ENCODE measurements around the gene PDE11A.

The PDE11A gene

DNA sequence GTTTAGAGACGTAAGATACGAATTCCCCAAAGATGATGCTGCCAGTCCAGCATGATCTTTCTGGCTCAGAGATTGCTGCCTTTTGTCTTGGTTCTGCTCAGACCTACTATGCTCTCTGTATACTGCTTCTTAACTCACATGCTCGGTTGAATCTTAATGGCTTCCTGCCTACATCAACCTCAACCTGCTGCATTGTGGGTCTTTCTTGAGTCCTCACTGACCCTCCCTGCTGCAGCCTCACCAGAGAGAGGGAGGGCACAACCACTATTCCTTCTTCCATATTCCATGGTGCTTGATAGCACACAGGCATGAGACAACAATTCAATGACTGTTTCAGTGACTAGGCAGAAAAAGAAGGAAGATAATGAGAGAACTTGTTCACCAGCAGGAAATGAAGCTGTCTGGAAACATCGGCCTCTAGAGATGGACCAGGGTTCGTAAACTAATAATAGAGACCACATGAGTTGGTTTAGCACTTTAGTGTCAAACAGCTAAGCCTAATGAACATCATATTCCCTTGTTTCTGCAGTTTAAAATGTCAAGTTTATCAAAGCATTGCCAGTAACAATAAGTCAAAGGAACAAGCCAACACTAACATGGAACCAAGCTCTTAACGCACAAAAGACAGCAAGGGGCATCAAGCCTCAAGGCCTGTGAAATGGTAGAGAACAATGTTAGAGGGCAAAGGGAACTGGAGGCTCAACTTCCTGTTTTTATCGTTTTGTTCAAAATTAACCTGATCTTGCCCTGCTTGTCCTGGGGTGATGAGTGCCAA is 333.9 kb downstream of the PDE11A start:
- Mint-ChIP-seq H3K4me3 (no peak overlapping the region), H3K4me1 (peaks cover 6% of the 10 kb centered on the region), H3K27ac (no peak overlapping the region), H3K9me3 (no peaks in the 10 kb centered on the region), H3K27me3 (peaks cover 34% of the 10 kb centered on the region)
- no peak for DNase-seq
- ATAC-seq: no peak

DNA sequence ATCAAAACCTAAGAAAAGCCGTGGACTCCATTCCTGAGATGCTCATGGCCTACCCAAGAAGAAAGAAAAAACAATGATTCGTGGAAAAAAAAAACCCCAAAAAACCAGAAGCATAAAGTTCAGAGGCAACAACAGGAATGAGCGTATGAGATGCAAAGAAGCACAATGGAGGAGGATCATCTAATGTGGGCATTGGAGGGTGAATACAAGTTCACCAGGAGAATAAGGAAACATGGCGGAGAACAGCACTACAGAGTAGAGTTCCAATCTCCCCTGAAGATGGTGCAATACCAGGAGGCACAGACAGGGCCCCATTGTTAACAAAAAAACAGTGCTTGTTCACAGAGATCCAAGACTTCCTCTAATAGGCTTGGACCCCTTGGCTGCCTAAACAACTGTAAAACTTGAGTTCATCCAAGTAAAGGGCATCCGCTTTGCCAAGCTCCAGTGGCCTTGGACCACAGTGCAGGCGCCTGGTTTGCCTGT is 337.2 kb downstream of the PDE11A start:
- Mint-ChIP-seq H3K4me3 (no peak overlapping the region), H3K4me1 (peaks cover 12% of the 10 kb centered on the region), H3K9me3 (no peaks in the 10 kb centered on the region), H3K27ac (no peak overlapping the region), H3K27me3 (peaks cover 28% of the 10 kb centered on the region)
- ATAC-seq (no peak), DNase-seq (no peak)

DNA sequence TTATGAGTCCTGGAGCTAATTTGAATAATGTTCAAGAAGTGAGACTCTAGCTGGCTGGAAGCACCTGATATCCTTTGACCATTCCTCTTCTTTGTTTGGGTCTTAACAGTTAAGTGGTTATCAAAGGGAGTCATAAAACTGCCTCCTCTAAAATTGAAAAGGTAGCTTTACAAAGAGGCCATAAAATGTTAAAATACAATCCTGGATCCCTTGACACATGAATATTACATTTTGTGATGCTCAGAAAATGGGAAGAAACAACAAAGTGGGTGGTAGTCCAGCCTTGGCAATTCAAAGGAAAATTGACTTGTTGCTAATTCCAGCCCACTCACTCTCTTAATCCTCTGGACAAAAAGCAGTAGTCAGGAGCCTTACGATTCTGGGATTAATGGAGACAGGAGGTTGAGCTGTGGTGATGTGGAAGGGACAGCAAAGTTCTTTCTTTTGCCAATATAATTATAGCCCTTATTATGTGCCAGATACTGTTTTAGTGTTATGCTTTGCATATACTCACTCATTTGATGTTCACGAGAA is 339.2 kb downstream of the PDE11A start:
- Mint-ChIP-seq H3K27me3 (peaks cover 40% of the 10 kb centered on the region), H3K4me1 (peaks cover 12% of the 10 kb centered on the region)

GRCh38 chr2:177731384-177731783 is 341.2 kb downstream of the PDE11A start:
- Mint-ChIP-seq H3K4me3 (no peak overlapping the region), H3K9me3 (no peaks in the 10 kb centered on the region), H3K27ac (no peak overlapping the region), H3K27me3 (peaks cover 50% of the 10 kb centered on the region), H3K4me1 (peaks cover 12% of the 10 kb centered on the region)
- no peak for ATAC-seq
- no peak for DNase-seq

More for the DNA sequence above, 339.2 kb downstream of the PDE11A start:
- H3K4me3 Mint-ChIP-seq: no peak overlapping the region
- no peaks in the 10 kb centered on the region for H3K9me3 Mint-ChIP-seq
- ATAC-seq (no peak), DNase-seq (no peak)
- H3K27ac Mint-ChIP-seq: no peak overlapping the region

DNA sequence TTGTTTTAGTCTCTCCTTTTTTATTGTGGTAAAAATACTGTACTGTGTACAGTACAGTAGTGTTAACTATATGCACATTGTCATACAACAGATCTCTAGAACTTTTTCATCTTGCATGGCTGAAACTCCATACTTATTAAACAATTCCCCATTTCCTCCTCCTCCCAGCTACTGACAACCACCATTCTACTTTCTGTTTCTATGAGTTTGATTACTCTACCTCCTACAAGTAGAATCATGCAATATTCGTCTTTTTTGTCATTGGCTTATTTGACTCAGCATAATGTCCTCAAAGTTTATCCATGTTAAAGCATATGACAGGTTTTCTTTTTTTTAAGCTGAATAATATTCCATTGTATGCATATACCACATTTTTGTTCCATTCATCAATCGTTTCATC is 341.8 kb downstream of the PDE11A start:
- no peaks in the 10 kb centered on the region for H3K9me3 Mint-ChIP-seq
- no peak overlapping the region for H3K4me3 Mint-ChIP-seq
- peaks cover 48% of the 10 kb centered on the region for H3K27me3 Mint-ChIP-seq

DNA sequence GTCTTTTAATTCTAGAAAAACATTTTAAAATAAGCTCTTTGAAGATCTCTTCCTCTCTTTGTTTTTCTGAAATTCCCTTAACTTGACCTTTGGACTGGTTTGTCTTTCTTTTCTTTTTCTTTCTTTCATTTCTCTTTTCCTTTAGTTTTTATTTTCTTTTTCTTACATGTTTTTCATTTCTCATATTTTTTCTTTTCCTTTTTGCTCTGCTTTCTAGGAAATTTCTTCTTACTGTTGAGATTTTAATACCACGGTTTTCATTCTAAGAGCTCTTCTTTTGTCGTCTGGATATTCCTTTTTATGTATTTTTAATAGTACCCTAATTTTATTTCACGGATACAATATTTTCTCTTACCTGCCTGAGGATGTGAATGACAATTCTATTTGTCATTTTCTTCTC is 342.2 kb downstream of the PDE11A start:
- Mint-ChIP-seq H3K4me3 (no peak overlapping the region), H3K4me1 (peaks cover 12% of the 10 kb centered on the region), H3K27me3 (peaks cover 48% of the 10 kb centered on the region), H3K27ac (peak overlapping the region in 1 of 2 donors; percentile 5), H3K9me3 (no peaks in the 10 kb centered on the region)
- DNase-seq (no peak), ATAC-seq (no peak)

More for the DNA sequence above, 341.8 kb downstream of the PDE11A start:
- Mint-ChIP-seq H3K27ac (peak overlapping the region in 1 of 2 donors; percentile 5), H3K4me1 (peaks cover 12% of the 10 kb centered on the region)
- DNase-seq (no peak), ATAC-seq (no peak)

- ATAC-seq: no peak
- peaks cover 38% of the 10 kb centered on the region for H3K27me3 Mint-ChIP-seq
- H3K4me1 Mint-ChIP-seq: peaks cover 12% of the 10 kb centered on the region
- DNase-seq: no peak
- H3K27ac Mint-ChIP-seq: no peak overlapping the region
- no peak overlapping the region for H3K4me3 Mint-ChIP-seq
- no peaks in the 10 kb centered on the region for H3K9me3 Mint-ChIP-seq
Measured at GRCh38 chr2:177728920-177729319, 343.7 kb downstream of the PDE11A start.

DNA sequence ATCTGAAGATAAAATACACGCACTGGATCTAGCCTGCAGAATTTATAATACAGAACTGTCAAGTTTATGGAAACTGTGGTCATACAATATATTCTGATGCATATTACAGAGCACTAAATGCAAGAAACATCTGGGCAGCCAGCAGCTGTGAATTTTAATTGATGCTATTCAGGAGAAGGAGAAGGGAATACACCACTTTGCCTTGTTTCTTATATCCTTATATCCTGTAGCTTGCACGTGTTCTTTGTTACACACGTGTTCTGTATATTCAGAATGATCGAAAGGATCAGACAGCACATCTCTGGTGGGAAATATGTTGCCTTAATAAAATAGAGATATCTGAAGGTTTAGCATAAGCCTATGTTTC is 344.2 kb downstream of the PDE11A start:
- H3K27ac Mint-ChIP-seq: no peak overlapping the region
- H3K27me3 Mint-ChIP-seq: peaks cover 38% of the 10 kb centered on the region
- no peaks in the 10 kb centered on the region for H3K9me3 Mint-ChIP-seq
- ATAC-seq (no peak), DNase-seq (no peak)
- no peak overlapping the region for H3K4me3 Mint-ChIP-seq
- peaks cover 12% of the 10 kb centered on the region for H3K4me1 Mint-ChIP-seq

- Mint-ChIP-seq H3K4me1 (peaks cover 12% of the 10 kb centered on the region), H3K4me3 (no peak overlapping the region), H3K27ac (no peak overlapping the region), H3K27me3 (peaks cover 38% of the 10 kb centered on the region), H3K9me3 (no peaks in the 10 kb centered on the region)
- DNase-seq (no peak), ATAC-seq (no peak)
Measured at GRCh38 chr2:177727577-177728398, 344.8 kb downstream of the PDE11A start.

DNA sequence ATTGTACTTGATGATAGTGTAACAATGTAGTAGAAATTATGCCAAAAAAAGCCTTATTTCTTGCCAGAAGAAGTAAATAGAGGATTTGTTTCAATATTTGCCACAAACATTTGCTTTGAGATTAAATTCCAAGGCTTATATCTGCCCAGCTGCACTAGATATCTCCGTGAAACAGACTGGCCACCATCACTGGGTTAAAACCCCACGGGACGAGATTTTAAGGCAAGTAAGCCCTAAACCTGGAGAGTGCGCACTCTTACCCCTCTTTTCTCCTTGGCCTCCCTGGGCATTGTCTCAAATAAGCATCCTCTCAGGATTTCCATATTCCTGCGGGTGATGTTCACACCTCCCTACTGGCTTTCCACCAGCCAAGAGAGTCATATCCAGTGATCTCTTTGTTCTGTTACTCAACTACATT is 345.6 kb downstream of the PDE11A start:
- H3K27ac Mint-ChIP-seq: no peak overlapping the region
- no peak overlapping the region for H3K4me3 Mint-ChIP-seq
- DNase-seq: no peak
- peaks cover 38% of the 10 kb centered on the region for H3K27me3 Mint-ChIP-seq
- H3K4me1 Mint-ChIP-seq: peaks cover 12% of the 10 kb centered on the region
- ATAC-seq: no peak
- H3K9me3 Mint-ChIP-seq: no peaks in the 10 kb centered on the region

DNA sequence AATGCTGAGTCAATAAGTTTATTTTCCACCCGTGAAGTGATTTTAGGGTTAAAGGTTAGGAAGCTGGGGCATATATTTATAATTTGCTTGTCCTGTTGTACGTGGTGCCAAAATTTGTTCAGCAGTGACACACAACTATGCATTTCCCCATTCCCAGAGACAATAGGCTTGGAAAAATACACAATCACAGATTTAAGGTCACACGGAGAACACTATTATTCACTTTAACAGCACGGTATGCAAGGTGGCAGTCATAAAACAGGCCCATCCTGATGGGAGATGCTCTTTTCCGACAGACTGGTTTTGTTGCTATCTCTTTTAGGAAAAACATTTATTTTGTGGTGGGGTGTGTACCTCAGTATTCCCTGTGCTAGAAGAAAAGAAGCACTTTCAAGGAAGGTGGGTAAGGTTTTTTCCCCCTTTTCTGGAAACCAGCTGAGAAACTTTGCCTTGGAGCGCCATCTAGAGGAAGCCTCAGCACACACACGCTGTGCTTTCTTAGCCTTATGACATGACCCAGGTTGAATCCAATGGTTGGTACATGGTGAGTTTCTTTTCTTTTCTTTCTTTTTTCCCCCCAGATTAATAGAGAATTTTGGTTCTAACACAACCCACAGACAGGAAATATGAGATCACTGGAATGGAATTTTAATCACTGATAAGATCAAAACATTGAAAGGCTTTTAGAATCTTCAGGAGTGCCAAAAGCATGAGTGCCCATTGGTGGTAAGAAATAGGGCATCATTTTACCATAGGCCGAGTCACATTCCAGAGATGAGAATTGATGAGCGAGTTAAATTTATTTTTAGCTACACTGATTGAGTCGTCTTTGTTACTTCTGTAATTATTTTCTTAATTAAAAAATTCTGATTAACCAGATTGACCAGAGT is 347.9 kb downstream of the PDE11A start:
- Mint-ChIP-seq H3K27ac (no peak overlapping the region), H3K4me3 (no peak overlapping the region), H3K27me3 (peaks cover 27% of the 10 kb centered on the region), H3K4me1 (no peaks in the 10 kb centered on the region), H3K9me3 (no peaks in the 10 kb centered on the region)
- ATAC-seq: peak; percentile 78
- DNase-seq: peak; percentile 38 to 42

DNA sequence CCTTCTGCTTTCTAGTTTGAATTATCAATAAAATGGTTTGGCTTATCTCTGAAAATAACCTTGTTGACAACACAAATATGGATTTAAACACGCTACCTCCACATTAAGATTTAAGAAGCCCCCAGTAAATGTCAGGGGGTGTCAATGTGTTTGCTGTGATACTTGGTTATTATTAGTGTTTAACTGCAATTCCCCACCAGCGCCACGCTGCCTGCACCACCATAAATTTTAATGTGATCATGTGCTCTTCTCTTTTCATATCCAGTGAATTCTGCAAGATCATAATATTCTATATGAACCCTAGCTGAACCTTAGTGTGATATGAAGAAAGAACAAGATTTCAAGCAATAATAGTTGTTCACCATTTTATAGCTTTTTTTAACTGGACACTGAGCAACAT is 349.3 kb downstream of the PDE11A start:
- Mint-ChIP-seq H3K27ac (no peak overlapping the region), H3K9me3 (no peaks in the 10 kb centered on the region), H3K4me1 (no peaks in the 10 kb centered on the region), H3K27me3 (peaks cover 16% of the 10 kb centered on the region), H3K4me3 (no peak overlapping the region)
- DNase-seq (no peak), ATAC-seq (no peak)

- no peak for DNase-seq
- no peak for ATAC-seq
- Mint-ChIP-seq H3K4me3 (no peak overlapping the region), H3K27me3 (peaks cover 7% of the 10 kb centered on the region), H3K4me1 (no peaks in the 10 kb centered on the region), H3K9me3 (no peaks in the 10 kb centered on the region), H3K27ac (no peak overlapping the region)
Measured at GRCh38 chr2:177721818-177722567, 350.6 kb downstream of the PDE11A start.

GRCh38 chr2:177721087-177721486 is 351.5 kb downstream of the PDE11A start:
- H3K27me3 Mint-ChIP-seq: peaks cover 7% of the 10 kb centered on the region
- no peak overlapping the region for H3K4me3 Mint-ChIP-seq
- no peak for DNase-seq
- ATAC-seq: no peak
- H3K27ac Mint-ChIP-seq: no peak overlapping the region
- H3K9me3 Mint-ChIP-seq: no peaks in the 10 kb centered on the region
- H3K4me1 Mint-ChIP-seq: no peaks in the 10 kb centered on the region

All from stimulated activated naive CD8-positive, alpha-beta T cell treated with anti-CD3 and anti-CD28 coated beads, Interleukin-15, amount 100 ng/mL, for 72 hours (primary cell).